Left colon (tissue), 2 donors: Measurements from ENCODE around the gene EFHD1. TPM values are rescaled to one million over a fixed set of nuclear protein-coding genes. Genes with fewer than 3 reads are reported as not detected.

ENCODE experiments used
- ATAC-seq: fragments of 200-7000 bp; cut with Tn5 transposase; one replicate; pipeline ENCODE4 v1.9.1; 2020; ENCODE audit warnings: mild to moderate bottlenecking, moderate library complexity
- DNase-seq, 2 donors: peaks; one replicate each; pipeline ENCODE4 v3.0.0-alpha.2; 2020
- intact Hi-C, 2 donors: fragments of 100-400 bp; cut with DNase I in 1 of 2; cut with micrococcal nuclease in 1 of 2; formaldehyde crosslinking; loops; one replicate each; pipeline versions ENCODE4 v1.11.2 to v1.14.0; 2022; cut with DNase I, micrococcal nuclease
- total RNA-seq, 2 donors: library from RNA; stranded (reverse); fragmentation: NEBNext Ultra II Directional; extraction: Animal tissue kit (Norgen Biotek cat#: 25700); gene quantifications; one replicate each; pipeline ENCODE4 v1.2.1, GENCODE V29; 2021
- donor health status: DM: no; HTN: no; CAD: no.
- donor health status: DM: yes; HTN: yes; CAD: no.

Gene EFHD1
- total RNA-seq, 2 donors from 2014 or later: 2.7 TPM

- ATAC-seq: no peak
- no peak for DNase-seq
- intact Hi-C loops: no loop called here
Measured at GRCh38 chr2:232641153-232641848, 7.9 kb downstream of the EFHD1 start.

- ATAC-seq (no peak), DNase-seq (no peak)
- intact Hi-C loops: no loop called here
Measured at GRCh38 chr2:232643147-232643425, 9.7 kb downstream of the EFHD1 start.

GRCh38 chr2:232643813-232644347 is 10.5 kb downstream of the EFHD1 start:
- intact Hi-C loops: no loop called here
- ATAC-seq: no peak
- DNase-seq: no peak

- DNase-seq (no peak), ATAC-seq (no peak)
- intact Hi-C loops: no loop called here
Measured at GRCh38 chr2:232645061-232645460, 11.7 kb downstream of the EFHD1 start.

GRCh38 chr2:232646726-232647125 is 13.3 kb downstream of the EFHD1 start:
- ATAC-seq (no peak), DNase-seq (no peak)
- intact Hi-C loops: no loop called here

GRCh38 chr2:232647261-232647660 is 13.9 kb downstream of the EFHD1 start:
- DNase-seq: no peak
- no peak for ATAC-seq
- intact Hi-C loops: no loop called here

GRCh38 chr2:232649033-232649432 is 15.6 kb downstream of the EFHD1 start:
- intact Hi-C loops: no loop called here
- DNase-seq (no peak), ATAC-seq (no peak)

- no peak for DNase-seq
- ATAC-seq: no peak
- intact Hi-C loops: no loop called here
Measured at GRCh38 chr2:232652505-232652851, 19.1 kb downstream of the EFHD1 start.

- intact Hi-C loops: no loop called here
- ATAC-seq (no peak), DNase-seq (no peak)
Measured at GRCh38 chr2:232653441-232653840, 20.0 kb downstream of the EFHD1 start.

GRCh38 chr2:232655392-232655791 is 22.0 kb downstream of the EFHD1 start:
- intact Hi-C loops: no loop called here
- no peak for DNase-seq
- ATAC-seq: no peak

- ATAC-seq: no peak
- intact Hi-C loops: no loop called here
- no peak for DNase-seq
Measured at GRCh38 chr2:232658217-232658785, 24.9 kb downstream of the EFHD1 start.

- ATAC-seq (no peak), DNase-seq (no peak)
- intact Hi-C loops: no loop called here
Measured at GRCh38 chr2:232659359-232659758, 26.0 kb downstream of the EFHD1 start.

- no peak for ATAC-seq
- no peak for DNase-seq
- intact Hi-C loops: no loop called here
Measured at GRCh38 chr2:232662486-232663260, 29.3 kb downstream of the EFHD1 start.

- intact Hi-C loops: no loop called here
- no peak for DNase-seq
- no peak for ATAC-seq
Measured at GRCh38 chr2:232666051-232666805, 32.8 kb downstream of the EFHD1 start.

GRCh38 chr2:232667989-232668583 is 34.7 kb downstream of the EFHD1 start:
- ATAC-seq: no peak
- intact Hi-C loops: no loop called here
- no peak for DNase-seq

GRCh38 chr2:232668805-232669444 is 35.5 kb downstream of the EFHD1 start:
- intact Hi-C loops: no loop called here
- ATAC-seq: no peak
- DNase-seq: no peak

- DNase-seq (no peak), ATAC-seq (no peak)
- intact Hi-C loops: no loop called here
Measured at GRCh38 chr2:232672588-232672987, 39.2 kb downstream of the EFHD1 start.

GRCh38 chr2:232674491-232674890 is 41.1 kb downstream of the EFHD1 start:
- ATAC-seq: peak; percentile 77
- intact Hi-C loops: no loop called here
- DNase-seq: no peak

GRCh38 chr2:232675381-232675780 is 42.0 kb downstream of the EFHD1 start:
- DNase-seq (no peak), ATAC-seq (no peak)
- intact Hi-C loops: no loop called here
